ENCODE data around the gene NEUROD1.

The NEUROD1 gene

GRCh38 chr2:181648478-181649155, 31.7 kb downstream of the NEUROD1 start:
- no peak overlapping the region for H3K27ac ChIP-seq
- TF ChIP-seq CTCF (conservative IDR thresholded peaks at IDR 0.05): no peak

GRCh38 chr2:181646415-181646987, 33.8 kb downstream of the NEUROD1 start:
- no peak for TF ChIP-seq CTCF (conservative IDR thresholded peaks at IDR 0.05)
- no peak overlapping the region for H3K27ac ChIP-seq

GRCh38 chr2:181643151-181643550, 37.2 kb downstream of the NEUROD1 start:
- TF ChIP-seq CTCF (conservative IDR thresholded peaks at IDR 0.05): no peak
- no peak overlapping the region for H3K27ac ChIP-seq

- TF ChIP-seq CTCF (conservative IDR thresholded peaks at IDR 0.05): no peak
Observed at GRCh38 chr2:181642086-181642485, 38.2 kb downstream of the NEUROD1 start.

GRCh38 chr2:181639686-181640085, 40.6 kb downstream of the NEUROD1 start:
- no peak for TF ChIP-seq CTCF (conservative IDR thresholded peaks at IDR 0.05)
- H3K27ac ChIP-seq: no peak overlapping the region

More at GRCh38 chr2:181642086-181642485, 38.2 kb downstream of the NEUROD1 start:
- no peak overlapping the region for H3K27ac ChIP-seq

- no peak for TF ChIP-seq CTCF (conservative IDR thresholded peaks at IDR 0.05)
- no peak overlapping the region for H3K27ac ChIP-seq
Observed at GRCh38 chr2:181632733-181633401, 47.5 kb downstream of the NEUROD1 start.
